Keratinocyte (primary cell): ENCODE measurements around the gene NTNG2. TPM values are rescaled to one million over a fixed set of nuclear protein-coding genes. Genes with fewer than 3 reads are reported as not detected.

Experiments
- DNase-seq: peaks from one replicate; pipeline ENCODE4 v3.0.0-alpha.2; 2011; ENCODE audit warnings: low read depth, missing footprints, low spot score
- FAIRE-seq: peaks from 2 replicates; lab custom pipeline; 2011; peaks lifted over from hg19 to GRCh38; lab: Jason Lieb, UNC
- H2AFZ ChIP-seq: 2 replicates; pipeline ENCODE4 v1.6.0; 2012; ENCODE audit warnings: low read length, control low read depth, inconsistent platforms; ENCODE audit not compliant: control insufficient read depth
- H3K27ac ChIP-seq: 2 replicates; pipeline ENCODE4 v1.5.1; 2011; ENCODE audit warnings: low read length; ENCODE audit not compliant: control insufficient read depth, insufficient read depth
- H3K27me3 ChIP-seq: 3 replicates; pipeline ENCODE4 v1.6.0; 2011; ENCODE audit warnings: low read length; ENCODE audit not compliant: control insufficient read depth, insufficient read depth; ENCODE audit errors: extremely low read depth
- H3K36me3 ChIP-seq, 2 experiments: 2 replicates in 1 of 2; 3 replicates in 1 of 2; pipeline ENCODE4 v1.5.1; 2011; ENCODE audit warnings: low read length in 2 of 2, mild to moderate bottlenecking in 1 of 2; ENCODE audit not compliant: control insufficient read depth in 2 of 2, insufficient read depth in 2 of 2; ENCODE audit errors: extremely low read depth in 1 of 2
- H3K4me1 ChIP-seq: 3 replicates; pipeline ENCODE4 v1.5.1; 2011; ENCODE audit warnings: low read length; ENCODE audit not compliant: control insufficient read depth, insufficient read depth; ENCODE audit errors: extremely low read depth
- H3K4me2 ChIP-seq: 3 replicates; pipeline ENCODE4 v1.6.0; 2011; ENCODE audit warnings: low read depth, low read length; ENCODE audit not compliant: control insufficient read depth, insufficient read depth; ENCODE audit errors: extremely low read depth
- H3K4me3 ChIP-seq, 3 experiments: fragments of 200-600 bp in 1 of 3; sonication (generic) in 1 of 3; 2 replicates in 2 of 3; 3 replicates in 1 of 3; pipeline ENCODE4 v1.5.1; 2011 to 2016; ENCODE audit warnings: low read length in 3 of 3, mild to moderate bottlenecking in 3 of 3, control low read depth in 2 of 3, inconsistent platforms in 1 of 3, low read depth in 1 of 3, mixed read lengths in 1 of 3, mixed run types in 1 of 3, moderate library complexity in 1 of 3; ENCODE audit not compliant: control insufficient read depth in 2 of 3, insufficient read depth in 2 of 3; ENCODE audit errors: extremely low read depth in 1 of 3
- H3K79me2 ChIP-seq: 2 replicates; pipeline ENCODE4 v1.6.0; 2012; ENCODE audit warnings: low read length; ENCODE audit not compliant: control insufficient read depth, insufficient read depth
- H3K9ac ChIP-seq: 3 replicates; pipeline ENCODE4 v1.6.0; 2011; ENCODE audit warnings: low read length; ENCODE audit not compliant: control insufficient read depth, insufficient read depth; ENCODE audit errors: extremely low read depth
- H3K9me1 ChIP-seq: 3 replicates; pipeline ENCODE4 v1.6.0; 2011; ENCODE audit warnings: low read length; ENCODE audit not compliant: control insufficient read depth, insufficient read depth; ENCODE audit errors: extremely low read depth
- H3K9me3 ChIP-seq: 2 replicates; pipeline ENCODE4 v1.5.1; 2012; ENCODE audit warnings: low read depth, low read length; ENCODE audit not compliant: control insufficient read depth
- H4K20me1 ChIP-seq: 3 replicates; pipeline ENCODE4 v1.6.0; 2011; ENCODE audit warnings: low read length; ENCODE audit not compliant: control insufficient read depth, insufficient read depth; ENCODE audit errors: extremely low read depth
- CTCF ChIP-seq, 3 experiments: IDR thresholded peaks in 1 of 3; conservative IDR thresholded peaks in 1 of 3; optimal IDR thresholded peaks in 1 of 3; 2 replicates in 2 of 3; 3 replicates in 1 of 3; pipeline versions ENCODE3 to v1.5.1; 2011; ENCODE audit warnings: low read length in 3 of 3, mild to moderate bottlenecking in 3 of 3, moderate library complexity in 2 of 3, control low read depth in 1 of 3, inconsistent platforms in 1 of 3; ENCODE audit not compliant: insufficient read depth in 2 of 3; ENCODE audit errors: extremely low read depth in 1 of 3
- EZH2 ChIP-seq: IDR thresholded peaks from one replicate; pipeline ENCODE4 v1.6.1; 2012; ENCODE audit warnings: inconsistent platforms, mild to moderate bottlenecking, low read length, moderate library complexity
- dilution Hi-C: fragments of 300-500 bp; cut with MboI; formaldehyde crosslinking; loops from one replicate; pipeline ENCODE4 v1.7.0; 2020; ENCODE audit warnings: low sequenced_read_pairs; ENCODE audit not compliant: extremely low pct_ligation_motif_present
- polyA plus RNA-seq, 5 experiments: library from polyadenylated mRNA; depleted of rRNA in 3 of 5; stranded (reverse) in 3 of 5; stranded (forward) in 1 of 5; unstranded in 1 of 5; fragments of >200 nt; gene quantifications; 1 replicate in 1 of 5; 2 replicates in 3 of 5; 3 replicates in 1 of 5; pipeline versions ENCODE4 v1.2.1 to v1.2.3, GENCODE V29; 2011 to 2012; ENCODE audit warnings: missing spikeins in 2 of 5, low read depth in 1 of 5, low replicate concordance in 1 of 5

NTNG2 gene
- polyA plus RNA-seq, 1 donor (not counting 4 experiments of a cell fraction or from before 2014, with no cell fraction given), result 0.05 TPM

DNA sequence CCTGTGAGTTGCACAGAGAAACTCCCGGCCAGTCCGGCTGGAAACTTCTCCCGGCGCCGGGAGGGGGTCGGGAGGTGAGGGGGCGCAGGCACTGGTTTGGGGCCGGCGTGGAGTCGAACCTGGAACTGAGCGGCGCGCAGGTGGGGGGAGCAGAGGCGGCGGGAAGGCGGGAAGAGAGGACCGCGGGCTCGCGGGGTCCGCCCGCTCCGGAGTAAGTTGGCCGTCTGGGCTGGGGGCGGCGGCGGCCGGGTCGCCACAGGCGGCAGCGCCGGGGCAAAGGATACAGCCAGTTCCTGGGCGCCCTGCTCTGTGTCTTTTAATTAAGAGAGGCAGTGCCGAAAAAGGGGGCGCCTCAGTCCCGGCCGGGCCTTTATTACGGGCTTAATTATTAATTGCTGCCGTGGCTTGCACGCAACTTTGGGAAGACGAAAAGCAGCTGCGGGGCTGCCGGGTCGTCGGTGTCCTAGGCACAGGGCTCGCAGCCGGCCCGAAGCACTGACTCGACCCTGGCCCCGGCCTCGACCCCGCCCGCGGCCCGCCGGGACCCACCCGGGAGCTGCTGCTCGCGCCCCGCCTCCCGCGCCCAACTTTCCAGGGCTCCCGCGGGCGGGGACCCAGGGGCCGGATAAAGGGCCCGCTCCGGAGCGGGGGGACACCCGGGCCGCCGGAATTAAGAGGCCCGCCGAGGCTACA lies 1.1 kb downstream of the NTNG2 start:
- Histone ChIP-seq H3K4me2 (peak overlapping the region; percentile 82), H3K4me3 (peak overlapping the region in 2 of 3 experiments; percentile 65 to 75), H3K9ac (no peak overlapping the region), H3K36me3 (no peaks in the 10 kb centered on the region), H3K9me1 (no peaks in the 10 kb centered on the region), H3K27ac (no peak overlapping the region), H3K4me1 (peaks cover 3% of the 10 kb centered on the region), H3K27me3 (peaks cover 91% of the 10 kb centered on the region), H3K79me2 (no peaks in the 10 kb centered on the region), H2AFZ (no peak overlapping the region), H3K9me3 (no peaks in the 10 kb centered on the region), H4K20me1 (peaks cover 9% of the 10 kb centered on the region)
- FAIRE-seq, result no peak
- dilution Hi-C loops, result loop anchor here (25.0 kb wide), 1 partner anchor 351 kb away; no protein-coding TSS in a partner anchor
- TF ChIP-seq CTCF (optimal IDR thresholded peaks at IDR 0.05 in 1 of 3, IDR thresholded peaks at IDR 0.05 in 1 of 3, conservative IDR thresholded peaks at IDR 0.05 in 1 of 3; ENCODE audit: extremely low read depth in 1 of 3, insufficient read depth in 2 of 3, low read length in 3 of 3) (no peak), EZH2 (peak; percentile 60)
- DNase-seq, result no peak

GRCh38 chr9:132163457-132163875 lies 1.6 kb downstream of the NTNG2 start:
- FAIRE-seq (no peak), DNase-seq (no peak)
- Histone ChIP-seq H4K20me1 (peaks cover 9% of the 10 kb centered on the region), H3K27me3 (peaks cover 92% of the 10 kb centered on the region), H3K79me2 (no peaks in the 10 kb centered on the region), H3K4me3 (no peak overlapping the region), H3K4me2 (no peak overlapping the region), H3K4me1 (peaks cover 3% of the 10 kb centered on the region), H3K36me3 (no peaks in the 10 kb centered on the region), H3K9ac (no peak overlapping the region), H3K9me3 (no peaks in the 10 kb centered on the region), H2AFZ (no peak overlapping the region), H3K27ac (no peak overlapping the region), H3K9me1 (no peaks in the 10 kb centered on the region)
- dilution Hi-C loops, result loop anchor here (25.0 kb wide), 1 partner anchor 351 kb away; no protein-coding TSS in a partner anchor
- TF ChIP-seq EZH2 (no peak), CTCF (optimal IDR thresholded peaks at IDR 0.05 in 1 of 3, IDR thresholded peaks at IDR 0.05 in 1 of 3, conservative IDR thresholded peaks at IDR 0.05 in 1 of 3; ENCODE audit: extremely low read depth in 1 of 3, insufficient read depth in 2 of 3, low read length in 3 of 3) (no peak)
